NB4 (cell line): ENCODE results near the gene XYLT1.

Experiments
- POLR2A ChIP-seq: IDR thresholded peaks from 2 replicates; pipeline ENCODE4 v1.6.1; 2011; ENCODE audit warnings: mild to moderate bottlenecking; ENCODE audit not compliant: insufficient read length; ENCODE audit errors: extremely low read depth
- TF ChIP-seq, protein P1 (sequence below): IDR thresholded peaks from one replicate; pipeline ENCODE4 v1.5.1; 2012; ENCODE audit warnings: low read depth, low read length
- TF ChIP-seq, protein P2 (sequence below): IDR thresholded peaks from 2 replicates; pipeline ENCODE4 v1.6.1; 2011; ENCODE audit warnings: low read depth, low read length

DNA sequence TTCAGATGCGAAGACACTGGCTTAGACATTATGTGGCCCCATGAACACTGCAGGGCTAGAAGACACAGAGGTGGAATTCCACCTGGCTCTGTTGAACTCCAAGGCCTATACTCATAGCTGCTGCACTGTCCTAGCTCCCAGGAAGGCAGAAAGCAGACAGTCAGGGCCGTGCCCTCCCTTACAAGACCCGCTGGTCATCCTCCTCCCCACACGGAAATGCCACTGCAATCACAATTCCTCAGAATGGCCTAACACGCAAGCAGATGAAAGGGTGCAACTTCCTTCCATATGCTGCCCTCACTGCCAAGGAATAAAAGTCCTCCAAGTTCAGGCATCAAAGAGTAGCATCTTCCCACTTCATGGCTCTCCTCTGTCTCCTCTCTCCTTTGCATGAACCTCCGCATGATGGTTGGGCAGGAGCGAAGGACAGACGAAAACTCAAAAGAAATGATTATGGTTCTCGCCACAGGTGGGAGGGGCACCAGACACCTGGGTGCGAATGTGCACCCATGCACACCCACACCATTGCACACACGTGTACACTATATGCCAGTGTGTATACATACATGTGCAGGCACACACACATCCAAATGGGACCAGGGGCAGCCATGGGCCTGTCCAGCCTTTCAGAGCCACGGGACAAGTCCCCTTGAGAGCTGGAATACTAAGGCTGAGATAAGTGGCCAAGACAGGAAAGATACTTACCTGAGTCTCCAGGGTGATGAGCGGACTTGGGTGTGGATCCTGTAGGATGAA, 113.3 kb downstream of the XYLT1 start:
- no peak for TF ChIP-seq POLR2A
- TF ChIP-seq, protein P1, sequence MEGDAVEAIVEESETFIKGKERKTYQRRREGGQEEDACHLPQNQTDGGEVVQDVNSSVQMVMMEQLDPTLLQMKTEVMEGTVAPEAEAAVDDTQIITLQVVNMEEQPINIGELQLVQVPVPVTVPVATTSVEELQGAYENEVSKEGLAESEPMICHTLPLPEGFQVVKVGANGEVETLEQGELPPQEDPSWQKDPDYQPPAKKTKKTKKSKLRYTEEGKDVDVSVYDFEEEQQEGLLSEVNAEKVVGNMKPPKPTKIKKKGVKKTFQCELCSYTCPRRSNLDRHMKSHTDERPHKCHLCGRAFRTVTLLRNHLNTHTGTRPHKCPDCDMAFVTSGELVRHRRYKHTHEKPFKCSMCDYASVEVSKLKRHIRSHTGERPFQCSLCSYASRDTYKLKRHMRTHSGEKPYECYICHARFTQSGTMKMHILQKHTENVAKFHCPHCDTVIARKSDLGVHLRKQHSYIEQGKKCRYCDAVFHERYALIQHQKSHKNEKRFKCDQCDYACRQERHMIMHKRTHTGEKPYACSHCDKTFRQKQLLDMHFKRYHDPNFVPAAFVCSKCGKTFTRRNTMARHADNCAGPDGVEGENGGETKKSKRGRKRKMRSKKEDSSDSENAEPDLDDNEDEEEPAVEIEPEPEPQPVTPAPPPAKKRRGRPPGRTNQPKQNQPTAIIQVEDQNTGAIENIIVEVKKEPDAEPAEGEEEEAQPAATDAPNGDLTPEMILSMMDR, result no peak
- TF ChIP-seq, protein P2, sequence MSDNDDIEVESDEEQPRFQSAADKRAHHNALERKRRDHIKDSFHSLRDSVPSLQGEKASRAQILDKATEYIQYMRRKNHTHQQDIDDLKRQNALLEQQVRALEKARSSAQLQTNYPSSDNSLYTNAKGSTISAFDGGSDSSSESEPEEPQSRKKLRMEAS, result no peak
